GM18907 (cell line): ENCODE data around the gene CPNE7.
"Not testable (repeated sequence)": the region's sequence is repeated elsewhere in the genome, so short reads cannot be mapped to it uniquely, and the experiment has no call there.

Source experiments
- ATAC-seq: cut with Tn5 transposase; IDR thresholded peaks from one replicate; pipeline ENCODE4 v1.9.1; 2021; ENCODE audit warnings: mild to moderate bottlenecking, moderate library complexity; ENCODE audit not compliant: unreplicated experiment

The CPNE7 gene

GRCh38 chr16:89582614-89583196 is 7.1 kb downstream of the CPNE7 start:
- no peak for ATAC-seq

GRCh38 chr16:89583197-89583894 is 7.8 kb downstream of the CPNE7 start:
- ATAC-seq, result no peak

DNA sequence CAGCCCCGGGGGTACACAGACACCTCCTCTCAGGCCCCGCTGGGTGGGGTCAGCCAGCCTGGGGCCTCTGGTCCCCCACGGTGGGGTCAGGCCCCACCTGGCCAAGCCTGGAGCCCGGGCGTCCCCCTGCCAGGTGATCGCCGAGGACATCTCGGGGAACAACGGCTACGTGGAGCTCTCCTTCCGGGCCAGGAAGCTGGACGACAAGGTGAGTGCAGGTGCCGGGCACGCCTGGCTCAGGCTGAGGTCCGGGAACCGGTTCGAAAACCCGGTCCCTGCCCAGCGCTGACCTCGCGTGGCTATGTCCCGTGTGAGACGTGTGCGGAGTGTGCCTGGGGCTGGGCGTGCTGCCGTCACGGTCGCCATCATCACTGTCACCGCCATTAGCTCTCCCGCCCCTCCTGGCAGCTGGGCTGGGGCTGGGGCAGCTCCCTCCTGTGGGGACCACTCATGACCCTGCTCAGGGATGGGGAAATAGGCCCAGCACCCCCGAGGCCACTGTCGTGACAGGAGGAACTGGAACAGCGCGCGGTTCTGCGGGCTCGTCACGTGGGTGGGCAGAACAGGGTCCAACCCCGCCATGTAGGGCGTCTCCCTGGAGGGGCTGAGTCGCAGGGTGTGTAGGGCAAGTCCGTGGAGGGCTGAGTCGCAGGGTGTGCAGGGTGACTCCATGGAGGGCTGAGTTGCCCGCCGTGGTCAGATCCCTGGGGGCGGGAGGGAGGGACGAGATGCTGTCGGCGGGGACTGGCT is 8.5 kb downstream of the CPNE7 start:
- ATAC-seq, result no peak

DNA sequence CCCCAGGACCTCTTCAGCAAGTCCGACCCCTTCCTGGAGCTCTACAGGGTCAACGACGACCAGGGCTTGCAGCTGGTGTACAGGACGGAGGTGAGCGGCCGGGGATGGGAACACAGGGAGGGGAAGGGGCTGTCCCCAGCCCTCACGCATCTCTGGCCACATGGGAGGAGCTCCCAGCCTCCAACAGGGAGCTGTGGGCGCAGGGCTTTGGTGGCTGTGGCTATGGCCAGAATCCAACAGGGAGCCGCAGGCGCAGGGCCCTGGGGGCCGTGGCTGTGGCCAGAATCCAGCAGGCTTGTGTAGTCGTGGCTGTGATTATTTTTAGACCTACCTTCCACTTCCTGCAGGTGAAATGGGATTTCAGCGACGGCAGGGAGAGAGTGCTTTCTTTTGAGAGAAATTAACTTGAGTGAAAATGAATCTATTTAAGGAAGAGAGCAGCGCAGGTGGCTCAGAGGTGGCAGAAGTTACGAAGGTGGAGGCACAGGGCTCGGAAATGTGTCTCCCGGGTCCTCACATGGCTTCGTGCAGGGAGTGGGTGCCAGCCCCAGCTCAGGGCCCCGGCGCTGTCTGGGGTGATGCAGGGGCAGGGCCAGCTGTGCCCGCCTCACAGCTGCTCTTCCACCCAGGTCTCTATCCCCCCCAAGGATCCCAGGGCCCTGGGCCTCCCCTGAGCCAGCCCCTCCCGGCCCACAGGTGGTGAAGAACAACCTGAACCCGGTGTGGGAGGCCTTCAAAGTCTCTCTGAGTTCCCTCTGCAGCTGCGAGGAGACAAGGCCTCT is 9.4 kb downstream of the CPNE7 start:
- no peak for ATAC-seq

GRCh38 chr16:89586218-89586617 is 10.7 kb downstream of the CPNE7 start:
- ATAC-seq, result no peak

- ATAC-seq, result no peak
These were observed 11.3 kb downstream of the CPNE7 start for GRCh38 chr16:89586853-89587252.

DNA sequence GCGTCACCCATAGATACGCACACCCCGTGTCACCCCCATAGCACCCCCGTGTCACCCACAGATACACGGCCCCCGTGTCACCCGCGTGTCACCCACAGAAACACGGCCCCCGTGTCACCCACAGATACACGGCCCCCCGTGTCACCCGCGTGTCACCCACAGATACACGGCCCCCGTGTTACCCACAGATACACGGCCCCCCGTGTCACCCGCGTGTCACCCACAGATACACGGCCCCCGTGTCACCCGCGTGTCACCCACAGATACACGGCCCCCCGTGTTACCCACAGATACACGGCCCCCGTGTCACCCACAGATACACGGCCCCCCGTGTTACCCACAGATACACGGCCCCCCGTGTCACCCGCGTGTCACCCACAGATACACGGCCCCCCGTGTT is 12.1 kb downstream of the CPNE7 start:
- ATAC-seq, result not testable (repeated sequence)

DNA sequence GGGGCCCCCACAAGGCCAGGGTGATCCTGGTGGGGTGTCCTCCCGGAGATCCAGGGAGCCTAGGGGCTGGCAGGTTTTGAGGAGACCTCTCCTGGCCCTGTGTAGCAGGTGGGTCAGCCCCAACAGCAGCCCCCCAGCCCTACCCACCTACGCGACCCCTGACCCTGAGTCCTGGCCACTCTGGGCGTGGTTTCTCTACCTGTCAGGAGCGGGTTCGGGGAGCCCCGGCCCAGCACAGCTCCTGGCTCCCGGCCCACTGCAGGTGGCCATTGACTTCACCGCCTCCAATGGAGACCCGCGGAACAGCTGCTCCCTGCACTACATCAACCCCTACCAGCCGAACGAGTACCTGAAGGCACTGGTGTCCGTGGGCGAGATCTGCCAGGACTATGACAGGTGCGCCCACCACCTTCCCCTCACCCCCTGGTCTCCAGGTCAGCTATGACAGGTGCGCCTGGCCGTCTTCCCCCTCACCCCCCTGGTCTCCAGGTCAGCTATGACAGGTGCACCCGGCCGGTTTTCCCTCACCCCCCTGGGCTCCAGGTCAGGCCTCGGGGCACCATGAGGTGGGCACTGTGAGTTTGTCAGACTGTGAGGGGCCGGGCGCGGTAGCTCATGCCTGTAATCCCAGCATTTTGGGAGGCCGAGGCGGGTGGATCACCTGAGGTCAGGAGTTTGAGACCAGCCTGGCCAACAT is 13.0 kb downstream of the CPNE7 start:
- ATAC-seq, result no peak

DNA sequence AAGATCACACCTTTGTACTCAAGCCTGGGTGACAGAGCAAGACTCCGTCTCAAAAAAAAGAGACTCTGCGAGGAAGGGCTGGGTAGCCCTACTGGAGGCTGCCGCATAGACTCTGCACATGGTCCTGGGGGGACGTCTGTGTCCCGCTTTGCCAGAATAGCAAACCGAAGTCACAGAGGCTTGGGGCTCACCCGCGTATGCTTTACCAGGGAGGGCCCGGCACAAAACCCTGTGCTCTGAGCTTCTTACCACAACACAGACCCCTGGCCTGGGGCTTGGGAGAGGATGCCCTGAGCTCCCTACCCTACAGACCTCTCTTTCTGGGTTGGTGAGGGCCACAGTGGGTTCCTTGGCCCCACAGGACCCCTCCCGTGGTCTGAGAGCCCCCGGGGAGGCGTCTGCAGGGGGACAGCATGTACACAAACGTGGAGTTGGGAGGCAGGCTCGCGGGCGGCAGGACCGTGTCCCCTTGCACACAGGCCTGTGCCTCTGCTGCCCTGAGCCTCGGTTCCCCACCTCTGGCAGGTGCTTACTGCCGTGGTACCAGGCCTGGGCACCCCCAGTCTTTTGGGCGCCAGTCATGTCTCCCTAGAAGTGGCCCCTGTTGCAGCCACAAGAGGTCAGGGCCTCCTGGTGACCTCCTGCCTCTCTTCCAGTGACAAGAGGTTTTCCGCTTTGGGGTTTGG is 13.8 kb downstream of the CPNE7 start:
- ATAC-seq, result no peak

DNA sequence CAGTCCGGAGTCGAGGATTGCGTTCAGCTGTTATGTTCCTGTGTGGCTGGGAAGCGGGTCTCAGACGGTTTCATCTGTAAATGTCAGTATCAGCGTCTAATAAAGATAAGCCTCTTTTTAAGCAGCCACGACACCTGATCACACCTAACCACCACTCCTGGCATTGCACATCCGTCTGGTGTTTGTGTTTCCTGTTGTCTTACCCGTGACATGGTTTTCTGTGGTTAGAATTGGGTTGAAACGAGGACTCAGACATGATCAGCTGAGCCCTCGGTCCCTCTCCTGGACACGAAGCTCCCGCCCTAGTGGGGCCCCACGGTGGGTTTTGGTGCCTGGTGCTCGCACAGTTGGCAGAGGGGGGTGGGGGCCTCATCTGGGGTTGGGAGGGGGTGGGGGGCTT is 18.3 kb downstream of the CPNE7 start:
- no peak for ATAC-seq

- no peak for ATAC-seq
These were observed 19.9 kb downstream of the CPNE7 start for GRCh38 chr16:89595330-89596060.

GRCh38 chr16:89596061-89596689 is 20.6 kb downstream of the CPNE7 start:
- ATAC-seq, result no peak

- no peak for ATAC-seq
These were observed 21.5 kb downstream of the CPNE7 start for GRCh38 chr16:89596957-89597649.

- no peak for ATAC-seq
These were observed 22.6 kb downstream of the CPNE7 start for GRCh38 chr16:89598199-89598598.

GRCh38 chr16:89599451-89599858 is 23.9 kb downstream of the CPNE7 start:
- ATAC-seq, result no peak

DNA sequence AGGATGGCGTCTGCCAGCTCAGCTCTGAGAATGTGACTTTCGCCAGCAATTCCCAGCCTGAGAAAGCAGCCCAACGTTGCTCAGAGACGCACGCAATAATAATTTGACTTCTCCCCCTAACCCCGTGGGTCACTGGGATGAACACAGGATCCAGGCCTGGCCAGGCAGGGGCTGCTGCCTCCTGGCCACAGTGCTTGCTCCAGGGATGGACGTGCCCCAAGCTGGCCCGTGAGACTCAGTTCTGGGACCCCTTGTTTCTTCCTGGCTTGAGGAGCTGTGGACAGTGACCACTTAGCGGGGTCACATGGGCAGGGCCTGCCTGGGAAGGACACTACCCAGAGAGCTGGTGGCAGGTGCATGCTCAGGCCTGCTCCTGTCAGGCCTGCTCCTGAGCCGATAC is 24.3 kb downstream of the CPNE7 start:
- no peak for ATAC-seq

GRCh38 chr16:89600427-89600826 is 24.9 kb downstream of the CPNE7 start:
- no peak for ATAC-seq

DNA sequence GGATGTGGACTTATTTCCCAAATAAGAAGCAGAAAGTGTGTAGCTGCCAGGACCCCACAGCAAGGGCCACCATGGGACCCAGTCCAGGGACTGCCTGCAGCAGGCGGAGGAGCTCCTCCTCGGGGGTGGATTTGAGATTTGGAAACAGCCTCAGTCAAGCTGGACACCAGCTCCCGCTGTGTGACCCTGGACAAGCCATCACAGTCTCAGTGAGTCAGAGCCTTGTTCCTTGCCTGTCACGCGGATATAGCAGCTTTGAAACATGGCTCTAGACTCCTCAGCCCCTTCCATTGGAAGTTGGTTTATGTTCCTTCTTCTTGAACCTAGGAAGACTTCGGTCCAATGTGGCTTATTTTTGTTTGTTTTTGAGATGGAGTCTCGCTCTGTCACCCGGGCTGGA is 25.4 kb downstream of the CPNE7 start:
- ATAC-seq, result no peak

GRCh38 chr16:89601906-89602272 is 26.3 kb downstream of the CPNE7 start:
- no peak for ATAC-seq
